Cerebellar nuclear complex (tissue), 1 donor: ENCODE data around the gene MEGF9.
"Not testable (repeated sequence)": the region's sequence is repeated elsewhere in the genome, so short reads cannot be mapped to it uniquely, and the experiment has no call there.

Experiments used
- DNase-seq, 2 experiments: peaks; one replicate each; lab custom pipeline; 2025; lab: John Stamatoyannopoulos, UW

MEGF9 gene

GRCh38 chr9:120572472-120572871 is 141.8 kb downstream of the MEGF9 start:
- no peak for DNase-seq

- DNase-seq, result peak in 1 of 2 experiments; percentile 12
These were observed 142.6 kb downstream of the MEGF9 start for GRCh38 chr9:120571443-120572257.

GRCh38 chr9:120570296-120570695 is 144.0 kb downstream of the MEGF9 start:
- DNase-seq, result no peak

- no peak for DNase-seq
These were observed 144.7 kb downstream of the MEGF9 start for GRCh38 chr9:120569556-120569955.

- no peak for DNase-seq
These were observed 145.5 kb downstream of the MEGF9 start for GRCh38 chr9:120568816-120569215.

GRCh38 chr9:120567874-120568273 is 146.4 kb downstream of the MEGF9 start:
- no peak for DNase-seq

- DNase-seq, result no peak
These were observed 147.2 kb downstream of the MEGF9 start for GRCh38 chr9:120567081-120567480.

- DNase-seq, result no peak
These were observed 149.7 kb downstream of the MEGF9 start for GRCh38 chr9:120564589-120564988.

- no peak for DNase-seq
These were observed 151.3 kb downstream of the MEGF9 start for GRCh38 chr9:120562861-120563443.

- DNase-seq, result no peak
These were observed 152.6 kb downstream of the MEGF9 start for GRCh38 chr9:120561709-120562108.

GRCh38 chr9:120559546-120559945 is 154.7 kb downstream of the MEGF9 start:
- no peak for DNase-seq

GRCh38 chr9:120558454-120558853 is 155.8 kb downstream of the MEGF9 start:
- no peak for DNase-seq

GRCh38 chr9:120557205-120557604 is 157.1 kb downstream of the MEGF9 start:
- no peak for DNase-seq

GRCh38 chr9:120556775-120557174 is 157.5 kb downstream of the MEGF9 start:
- no peak for DNase-seq

GRCh38 chr9:120555839-120556238 is 158.4 kb downstream of the MEGF9 start:
- DNase-seq, result no peak

- DNase-seq, result not testable (repeated sequence)
These were observed 162.0 kb downstream of the MEGF9 start for GRCh38 chr9:120552210-120552704.
